Activated T-helper 2 cell treated with anti-CD3 and anti-CD28 coated beads, Interferon-gamma antibody, Interleukin-2, Interleukin-4, amounts not matched to agents 10 μg/mL and 5 μg/mL and 100 μg/mL, durations not matched to agents 14 hours and 24 hours and 36 hours (primary cell): Measurements from ENCODE around the gene RTN4RL1. TPM values are rescaled to one million over a fixed set of nuclear protein-coding genes. Genes with fewer than 3 reads are reported as not detected.

Experiments
- DNase-seq: peaks from one replicate; pipeline ENCODE4 v3.0.0; 2021; ENCODE audit warnings: low spot score
- H3K27ac Mint-ChIP-seq: one replicate; pipeline ENCODE4 v1.8.0; 2021; ENCODE audit warnings: mixed read lengths
- H3K27me3 Mint-ChIP-seq: one replicate; pipeline ENCODE4 v1.8.0; 2021; ENCODE audit warnings: low read depth, mixed read lengths
- H3K36me3 Mint-ChIP-seq: one replicate; pipeline ENCODE4 v1.8.0; 2021; ENCODE audit warnings: low read depth, mixed read lengths
- H3K4me1 Mint-ChIP-seq: one replicate; pipeline ENCODE4 v1.8.0; 2021; ENCODE audit warnings: low read depth, mixed read lengths
- H3K4me3 Mint-ChIP-seq: one replicate; pipeline ENCODE4 v1.8.0; 2021; ENCODE audit warnings: low read depth, mild to moderate bottlenecking, moderate library complexity, mixed read lengths
- H3K9me3 Mint-ChIP-seq: one replicate; pipeline ENCODE4 v1.8.0; 2021; ENCODE audit warnings: mixed read lengths
- intact Hi-C: fragments of 100-400 bp; cut with micrococcal nuclease; formaldehyde crosslinking; loops from one replicate; pipeline ENCODE4 v1.15.1; 2023
- total RNA-seq: library from RNA; stranded (reverse); gene quantifications from 2 replicates; pipeline ENCODE4 v1.2.3, GENCODE V29; 2022

Gene RTN4RL1
- total RNA-seq, 1 donor from 2014 or later, result 0.25 TPM

- H3K27ac Mint-ChIP-seq, result peak overlapping the region; percentile 26
- no peaks in the 10 kb centered on the region for H3K9me3 Mint-ChIP-seq
- peak; percentile 88 for DNase-seq
- intact Hi-C loops, result loop anchor here (5.0 to 10.0 kb wide), 2 partner anchors 353 to 405 kb away; partner anchors contain the start of genes MNT, RILP and SCARF1
- H3K4me1 Mint-ChIP-seq, result peaks cover 30% of the 10 kb centered on the region
- H3K36me3 Mint-ChIP-seq, result peaks cover 25% of the 10 kb centered on the region
- peaks cover 7% of the 10 kb centered on the region for H3K27me3 Mint-ChIP-seq
- H3K4me3 Mint-ChIP-seq, result peak overlapping the region; percentile 74
Observed at GRCh38 chr17:2049333-2050299, 24.5 kb upstream of the RTN4RL1 start.

- Mint-ChIP-seq H3K4me3 (peak overlapping the region; percentile 74), H3K4me1 (peaks cover 26% of the 10 kb centered on the region), H3K27ac (no peak overlapping the region), H3K36me3 (peaks cover 30% of the 10 kb centered on the region), H3K9me3 (no peaks in the 10 kb centered on the region), H3K27me3 (peaks cover 7% of the 10 kb centered on the region)
- no peak for DNase-seq
- intact Hi-C loops, result loop anchor here (10.0 kb wide), 1 partner anchor 404 kb away; the partner anchor contains the start of genes RILP and SCARF1
Observed at GRCh38 chr17:2048805-2049204, 23.7 kb upstream of the RTN4RL1 start.

- Mint-ChIP-seq H3K27me3 (peaks cover 7% of the 10 kb centered on the region), H3K36me3 (peaks cover 42% of the 10 kb centered on the region), H3K9me3 (no peaks in the 10 kb centered on the region), H3K4me1 (peaks cover 30% of the 10 kb centered on the region), H3K4me3 (no peak overlapping the region), H3K27ac (no peak overlapping the region)
- intact Hi-C loops, result loop anchor here (10.0 kb wide), 1 partner anchor 403 kb away; the partner anchor contains the start of genes RILP and SCARF1
- no peak for DNase-seq
Observed at GRCh38 chr17:2047590-2047989, 22.5 kb upstream of the RTN4RL1 start.

GRCh38 chr17:2044263-2044894 is 19.2 kb upstream of the RTN4RL1 start:
- Mint-ChIP-seq H3K27ac (no peak overlapping the region), H3K27me3 (no peaks in the 10 kb centered on the region), H3K4me3 (peak overlapping the region; percentile 21), H3K36me3 (peaks cover 61% of the 10 kb centered on the region), H3K4me1 (peaks cover 34% of the 10 kb centered on the region), H3K9me3 (no peaks in the 10 kb centered on the region)
- no peak for DNase-seq
- intact Hi-C loops, result loop anchor here (5.0 to 10.0 kb wide), 2 partner anchors 327 to 400 kb away; partner anchors contain the start of genes RILP and SCARF1

GRCh38 chr17:2043785-2044184 is 18.7 kb upstream of the RTN4RL1 start:
- intact Hi-C loops, result loop anchor here (5.0 to 10.0 kb wide), 2 partner anchors 326 to 399 kb away; partner anchors contain the start of genes RILP and SCARF1
- Mint-ChIP-seq H3K27me3 (no peaks in the 10 kb centered on the region), H3K4me1 (peaks cover 28% of the 10 kb centered on the region), H3K4me3 (peak overlapping the region; percentile 89), H3K27ac (no peak overlapping the region), H3K9me3 (no peaks in the 10 kb centered on the region), H3K36me3 (peaks cover 56% of the 10 kb centered on the region)
- no peak for DNase-seq

- peak overlapping the region; percentile 64 for H3K27ac Mint-ChIP-seq
- no peaks in the 10 kb centered on the region for H3K27me3 Mint-ChIP-seq
- intact Hi-C loops, result loop anchor here (5.0 to 10.0 kb wide), 2 partner anchors 326 to 398 kb away; partner anchors contain the start of genes RILP and SCARF1
- H3K4me1 Mint-ChIP-seq, result peaks cover 22% of the 10 kb centered on the region
- DNase-seq, result no peak
- H3K36me3 Mint-ChIP-seq, result peaks cover 53% of the 10 kb centered on the region
- no peaks in the 10 kb centered on the region for H3K9me3 Mint-ChIP-seq
- peak overlapping the region; percentile 89 for H3K4me3 Mint-ChIP-seq
Observed at GRCh38 chr17:2042933-2043332, 17.8 kb upstream of the RTN4RL1 start.

- DNase-seq, result no peak
- H3K27me3 Mint-ChIP-seq, result no peaks in the 10 kb centered on the region
- peaks cover 21% of the 10 kb centered on the region for H3K4me1 Mint-ChIP-seq
- H3K36me3 Mint-ChIP-seq, result peaks cover 53% of the 10 kb centered on the region
- H3K27ac Mint-ChIP-seq, result peak overlapping the region; percentile 91
- no peaks in the 10 kb centered on the region for H3K9me3 Mint-ChIP-seq
- H3K4me3 Mint-ChIP-seq, result peak overlapping the region; percentile 89
- intact Hi-C loops, result loop anchor here (5.0 to 10.0 kb wide), 2 partner anchors 325 to 398 kb away; partner anchors contain the start of genes RILP and SCARF1
Observed at GRCh38 chr17:2042390-2042847, 17.3 kb upstream of the RTN4RL1 start.

GRCh38 chr17:2041561-2042389 is 16.6 kb upstream of the RTN4RL1 start, which contains the start of gene OVCA2:
Gene OVCA2 (plus strand): TSS chr17:2042022. CDS start chr17:2042048, 26 bp downstream.
- no peaks in the 10 kb centered on the region for H3K27me3 Mint-ChIP-seq
- peak within 1 kb of the TSS; percentile 89 for H3K4me3 Mint-ChIP-seq
- peaks cover 21% of the 10 kb centered on the region for H3K4me1 Mint-ChIP-seq
- H3K36me3 Mint-ChIP-seq, result peaks cover 55% of the 10 kb centered on the region
- intact Hi-C loops, result loop anchor here (1.0 to 10.0 kb wide), 3 partner anchors 11 to 397 kb away; partner anchors contain the start of genes DPH1, RILP and SCARF1
- no peaks in the 10 kb centered on the region for H3K9me3 Mint-ChIP-seq
- DNase-seq, result peak; percentile 96
- H3K27ac Mint-ChIP-seq, result peak within 1 kb of the TSS; percentile 91

- Mint-ChIP-seq H3K4me1 (peaks cover 21% of the 10 kb centered on the region), H3K4me3 (peak overlapping the region; percentile 89), H3K36me3 (peaks cover 57% of the 10 kb centered on the region), H3K27me3 (no peaks in the 10 kb centered on the region), H3K9me3 (no peaks in the 10 kb centered on the region), H3K27ac (no peak overlapping the region)
- no peak for DNase-seq
- intact Hi-C loops, result loop anchor here (1.0 to 10.0 kb wide), 3 partner anchors 11 to 396 kb away; partner anchors contain the start of genes DPH1, RILP and SCARF1
Observed at GRCh38 chr17:2040942-2041560, 15.9 kb upstream of the RTN4RL1 start.

GRCh38 chr17:2040219-2040827 is 15.2 kb upstream of the RTN4RL1 start:
- Mint-ChIP-seq H3K27ac (no peak overlapping the region), H3K27me3 (no peaks in the 10 kb centered on the region), H3K36me3 (peaks cover 58% of the 10 kb centered on the region), H3K9me3 (no peaks in the 10 kb centered on the region), H3K4me1 (peaks cover 21% of the 10 kb centered on the region), H3K4me3 (peak overlapping the region; percentile 17)
- intact Hi-C loops, result loop anchor here (5.0 to 10.0 kb wide), 2 partner anchors 323 to 396 kb away; partner anchors contain the start of genes RILP and SCARF1
- no peak for DNase-seq

- Mint-ChIP-seq H3K4me1 (peaks cover 10% of the 10 kb centered on the region), H3K9me3 (no peaks in the 10 kb centered on the region), H3K36me3 (peaks cover 33% of the 10 kb centered on the region), H3K27me3 (no peaks in the 10 kb centered on the region), H3K4me3 (no peak overlapping the region), H3K27ac (no peak overlapping the region)
- intact Hi-C loops, result no loop called here
- DNase-seq, result no peak
Observed at GRCh38 chr17:2037155-2037554, 12.0 kb upstream of the RTN4RL1 start.
